ENCODE results near the gene DCAF17. TPM values are rescaled to one million over a fixed set of nuclear protein-coding genes. Genes with fewer than 3 reads are reported as not detected.
"Not testable (repeated sequence)": the region's sequence is repeated elsewhere in the genome, so short reads cannot be mapped to it uniquely, and the experiment has no call there.

DCAF17 gene
- total and polyA plus RNA-seq, 4 donors, result 2.5 to 10.4 (median 6.1) TPM

DNA sequence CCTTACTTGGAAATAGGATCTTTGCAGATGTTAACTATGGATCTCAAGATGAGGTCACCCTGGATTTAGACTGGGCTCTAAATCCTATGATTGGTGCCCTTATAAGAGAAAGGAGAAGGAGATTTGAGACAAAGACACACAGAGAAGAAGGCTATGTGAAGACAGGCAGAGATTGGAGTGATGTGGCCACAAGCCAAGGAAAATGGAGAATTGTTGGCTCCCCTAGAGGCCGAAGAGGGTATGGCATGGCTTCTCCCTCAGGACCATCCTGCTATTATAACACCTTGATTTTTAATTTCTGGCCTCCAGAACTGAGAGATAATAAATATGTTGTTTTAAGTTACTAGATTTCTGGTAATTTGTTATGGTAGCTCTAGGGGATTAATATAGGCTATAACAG lies 95.9 kb downstream of the DCAF17 start:
- no peak overlapping the region for H3K27ac ChIP-seq (ENCODE audit: low read depth in 1 of 2, low read length in 2 of 2)
- H3K9me3 ChIP-seq (ENCODE audit: control insufficient read depth in 4 of 4, low read length in 3 of 4), result no peaks in the 10 kb centered on the region
- peak; percentile 60 for DNase-seq (ENCODE audit: low spot score)
- H3K36me3 ChIP-seq (ENCODE audit: control insufficient read depth in 4 of 4, insufficient read depth in 3 of 4, low read depth in 1 of 4, low read length in 3 of 4), result no peaks in the 10 kb centered on the region
- H3K27me3 ChIP-seq (ENCODE audit: control insufficient read depth in 4 of 4, insufficient read depth in 4 of 4, low read length in 3 of 4), result no peaks in the 10 kb centered on the region
- H3K4me3 ChIP-seq (ENCODE audit: low read depth in 1 of 3, low read length in 3 of 3), result no peak overlapping the region
- H3K4me1 ChIP-seq (ENCODE audit: control insufficient read depth in 4 of 4, insufficient read depth in 4 of 4, low read length in 3 of 4), result no peaks in the 10 kb centered on the region
- no peak overlapping the region for H3K9ac ChIP-seq (ENCODE audit: low read depth in 1 of 2, low read length in 2 of 2)
- 94% methylated on average over 1 of the region's 1 CpG for WGBS
- TF ChIP-seq, protein P1, sequence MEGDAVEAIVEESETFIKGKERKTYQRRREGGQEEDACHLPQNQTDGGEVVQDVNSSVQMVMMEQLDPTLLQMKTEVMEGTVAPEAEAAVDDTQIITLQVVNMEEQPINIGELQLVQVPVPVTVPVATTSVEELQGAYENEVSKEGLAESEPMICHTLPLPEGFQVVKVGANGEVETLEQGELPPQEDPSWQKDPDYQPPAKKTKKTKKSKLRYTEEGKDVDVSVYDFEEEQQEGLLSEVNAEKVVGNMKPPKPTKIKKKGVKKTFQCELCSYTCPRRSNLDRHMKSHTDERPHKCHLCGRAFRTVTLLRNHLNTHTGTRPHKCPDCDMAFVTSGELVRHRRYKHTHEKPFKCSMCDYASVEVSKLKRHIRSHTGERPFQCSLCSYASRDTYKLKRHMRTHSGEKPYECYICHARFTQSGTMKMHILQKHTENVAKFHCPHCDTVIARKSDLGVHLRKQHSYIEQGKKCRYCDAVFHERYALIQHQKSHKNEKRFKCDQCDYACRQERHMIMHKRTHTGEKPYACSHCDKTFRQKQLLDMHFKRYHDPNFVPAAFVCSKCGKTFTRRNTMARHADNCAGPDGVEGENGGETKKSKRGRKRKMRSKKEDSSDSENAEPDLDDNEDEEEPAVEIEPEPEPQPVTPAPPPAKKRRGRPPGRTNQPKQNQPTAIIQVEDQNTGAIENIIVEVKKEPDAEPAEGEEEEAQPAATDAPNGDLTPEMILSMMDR (IDR thresholded peaks at IDR 0.05; ENCODE audit: low read depth, low read length, missing input control), result peak; percentile 36
- TF ChIP-seq JUND (IDR thresholded peaks at IDR 0.05), result no peak
- peak in 1 of 2 donors; percentile 17 for TF ChIP-seq RAD21 (IDR thresholded peaks at IDR 0.05)
- no peak for TF ChIP-seq GABPA (IDR thresholded peaks at IDR 0.05 in 1 of 2, conservative IDR thresholded peaks at IDR 0.05 in 1 of 2)

DNA sequence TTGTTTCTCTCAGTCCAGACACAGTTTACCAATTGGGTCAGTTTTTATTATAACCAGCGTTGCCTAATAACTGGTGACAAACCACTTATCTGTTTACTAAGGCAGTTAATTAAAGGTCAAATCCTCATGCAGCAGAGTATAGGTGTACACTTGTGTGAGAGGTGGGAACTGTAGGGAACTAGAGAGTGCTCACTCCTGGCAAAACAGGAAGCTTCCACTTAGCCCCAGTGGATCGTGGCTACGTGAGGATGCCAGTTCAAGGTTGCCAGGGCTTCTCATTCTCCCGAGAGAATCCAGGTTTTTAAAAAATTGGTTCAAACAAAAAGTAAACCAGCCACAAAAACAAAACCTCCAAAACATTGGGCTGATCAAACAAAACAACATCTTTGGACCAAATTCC lies 96.4 kb downstream of the DCAF17 start:
- H3K36me3 ChIP-seq (ENCODE audit: control insufficient read depth in 4 of 4, insufficient read depth in 3 of 4, low read depth in 1 of 4, low read length in 3 of 4), result no peaks in the 10 kb centered on the region
- no peak for DNase-seq (ENCODE audit: low spot score)
- no peak overlapping the region for H3K27ac ChIP-seq (ENCODE audit: low read depth in 1 of 2, low read length in 2 of 2)
- no peak overlapping the region for H3K9ac ChIP-seq (ENCODE audit: low read depth in 1 of 2, low read length in 2 of 2)
- no peaks in the 10 kb centered on the region for H3K27me3 ChIP-seq (ENCODE audit: control insufficient read depth in 4 of 4, insufficient read depth in 4 of 4, low read length in 3 of 4)
- no peaks in the 10 kb centered on the region for H3K9me3 ChIP-seq (ENCODE audit: control insufficient read depth in 4 of 4, low read length in 3 of 4)
- no peak overlapping the region for H3K4me3 ChIP-seq (ENCODE audit: low read depth in 1 of 3, low read length in 3 of 3)
- 72% methylated on average over 4 of the region's 4 CpGs for WGBS
- TF ChIP-seq, protein P2, sequence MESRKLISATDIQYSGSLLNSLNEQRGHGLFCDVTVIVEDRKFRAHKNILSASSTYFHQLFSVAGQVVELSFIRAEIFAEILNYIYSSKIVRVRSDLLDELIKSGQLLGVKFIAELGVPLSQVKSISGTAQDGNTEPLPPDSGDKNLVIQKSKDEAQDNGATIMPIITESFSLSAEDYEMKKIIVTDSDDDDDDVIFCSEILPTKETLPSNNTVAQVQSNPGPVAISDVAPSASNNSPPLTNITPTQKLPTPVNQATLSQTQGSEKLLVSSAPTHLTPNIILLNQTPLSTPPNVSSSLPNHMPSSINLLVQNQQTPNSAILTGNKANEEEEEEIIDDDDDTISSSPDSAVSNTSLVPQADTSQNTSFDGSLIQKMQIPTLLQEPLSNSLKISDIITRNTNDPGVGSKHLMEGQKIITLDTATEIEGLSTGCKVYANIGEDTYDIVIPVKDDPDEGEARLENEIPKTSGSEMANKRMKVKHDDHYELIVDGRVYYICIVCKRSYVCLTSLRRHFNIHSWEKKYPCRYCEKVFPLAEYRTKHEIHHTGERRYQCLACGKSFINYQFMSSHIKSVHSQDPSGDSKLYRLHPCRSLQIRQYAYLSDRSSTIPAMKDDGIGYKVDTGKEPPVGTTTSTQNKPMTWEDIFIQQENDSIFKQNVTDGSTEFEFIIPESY (IDR thresholded peaks at IDR 0.05), result no peak
- TF ChIP-seq RXRA (IDR thresholded peaks at IDR 0.05), result no peak
- no peak for TF ChIP-seq NR2F2 (IDR thresholded peaks at IDR 0.05)
- TF ChIP-seq TAF1 (conservative IDR thresholded peaks at IDR 0.05), result no peak
- no peaks in the 10 kb centered on the region for H3K4me1 ChIP-seq (ENCODE audit: control insufficient read depth in 4 of 4, insufficient read depth in 4 of 4, low read length in 3 of 4)

DNA sequence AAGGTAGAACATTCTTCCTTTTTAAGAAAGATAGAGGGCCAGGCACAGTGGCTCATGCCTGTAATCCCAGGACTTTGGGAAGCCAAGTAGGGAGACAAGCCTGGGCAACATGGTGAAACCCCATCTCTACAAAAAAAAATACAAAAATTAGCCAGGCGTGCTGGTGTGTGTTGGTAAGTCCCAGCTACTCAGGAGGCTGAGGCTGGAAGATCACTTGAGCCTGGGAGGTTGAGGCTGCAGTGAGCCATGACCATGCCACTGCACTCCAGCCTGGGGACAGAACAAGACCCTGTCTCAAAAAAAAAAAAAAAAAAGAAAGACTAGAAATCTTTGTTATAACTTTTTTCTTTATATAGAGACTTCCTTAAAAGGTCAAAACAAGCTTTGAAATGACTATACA lies 96.8 kb downstream of the DCAF17 start:
- not testable (repeated sequence) for H3K27me3 ChIP-seq (ENCODE audit: control insufficient read depth in 4 of 4, insufficient read depth in 4 of 4, low read length in 3 of 4); H3K36me3 ChIP-seq (ENCODE audit: control insufficient read depth in 4 of 4, insufficient read depth in 3 of 4, low read depth in 1 of 4, low read length in 3 of 4); DNase-seq (ENCODE audit: low spot score); H3K9me3 ChIP-seq (ENCODE audit: control insufficient read depth in 4 of 4, low read length in 3 of 4); H3K4me3 ChIP-seq (ENCODE audit: low read depth in 1 of 3, low read length in 3 of 3); H3K4me1 ChIP-seq (ENCODE audit: control insufficient read depth in 4 of 4, insufficient read depth in 4 of 4, low read length in 3 of 4); H3K9ac ChIP-seq (ENCODE audit: low read depth in 1 of 2, low read length in 2 of 2); H3K27ac ChIP-seq (ENCODE audit: low read depth in 1 of 2, low read length in 2 of 2)
- 98% methylated on average over 1 of the region's 1 CpG for WGBS

DNA sequence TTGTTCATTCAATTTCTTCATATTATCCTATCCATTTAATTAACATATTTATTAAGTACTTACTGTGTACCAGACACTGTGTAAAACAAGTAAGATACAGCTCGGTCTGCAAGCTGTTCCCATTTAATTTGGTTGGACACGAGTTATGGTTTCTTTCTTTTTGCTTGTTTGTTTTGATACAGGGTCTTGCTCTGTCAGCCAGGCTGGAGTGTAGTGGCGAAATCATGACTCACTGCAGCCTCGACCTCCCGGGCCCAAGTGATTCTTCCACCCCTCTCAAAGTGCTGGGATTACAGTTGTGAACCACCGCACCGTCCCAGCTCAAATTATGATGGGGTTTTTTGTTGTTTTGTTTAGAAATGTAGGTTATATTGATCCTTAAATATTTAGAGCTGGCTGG lies 97.3 kb downstream of the DCAF17 start:
- no peaks in the 10 kb centered on the region for H3K36me3 ChIP-seq (ENCODE audit: control insufficient read depth in 4 of 4, insufficient read depth in 3 of 4, low read depth in 1 of 4, low read length in 3 of 4)
- no peak for DNase-seq (ENCODE audit: low spot score)
- WGBS, result 71% methylated on average over 7 of the region's 7 CpGs
- H3K9me3 ChIP-seq (ENCODE audit: control insufficient read depth in 4 of 4, low read length in 3 of 4), result no peaks in the 10 kb centered on the region
- TF ChIP-seq, protein P3, sequence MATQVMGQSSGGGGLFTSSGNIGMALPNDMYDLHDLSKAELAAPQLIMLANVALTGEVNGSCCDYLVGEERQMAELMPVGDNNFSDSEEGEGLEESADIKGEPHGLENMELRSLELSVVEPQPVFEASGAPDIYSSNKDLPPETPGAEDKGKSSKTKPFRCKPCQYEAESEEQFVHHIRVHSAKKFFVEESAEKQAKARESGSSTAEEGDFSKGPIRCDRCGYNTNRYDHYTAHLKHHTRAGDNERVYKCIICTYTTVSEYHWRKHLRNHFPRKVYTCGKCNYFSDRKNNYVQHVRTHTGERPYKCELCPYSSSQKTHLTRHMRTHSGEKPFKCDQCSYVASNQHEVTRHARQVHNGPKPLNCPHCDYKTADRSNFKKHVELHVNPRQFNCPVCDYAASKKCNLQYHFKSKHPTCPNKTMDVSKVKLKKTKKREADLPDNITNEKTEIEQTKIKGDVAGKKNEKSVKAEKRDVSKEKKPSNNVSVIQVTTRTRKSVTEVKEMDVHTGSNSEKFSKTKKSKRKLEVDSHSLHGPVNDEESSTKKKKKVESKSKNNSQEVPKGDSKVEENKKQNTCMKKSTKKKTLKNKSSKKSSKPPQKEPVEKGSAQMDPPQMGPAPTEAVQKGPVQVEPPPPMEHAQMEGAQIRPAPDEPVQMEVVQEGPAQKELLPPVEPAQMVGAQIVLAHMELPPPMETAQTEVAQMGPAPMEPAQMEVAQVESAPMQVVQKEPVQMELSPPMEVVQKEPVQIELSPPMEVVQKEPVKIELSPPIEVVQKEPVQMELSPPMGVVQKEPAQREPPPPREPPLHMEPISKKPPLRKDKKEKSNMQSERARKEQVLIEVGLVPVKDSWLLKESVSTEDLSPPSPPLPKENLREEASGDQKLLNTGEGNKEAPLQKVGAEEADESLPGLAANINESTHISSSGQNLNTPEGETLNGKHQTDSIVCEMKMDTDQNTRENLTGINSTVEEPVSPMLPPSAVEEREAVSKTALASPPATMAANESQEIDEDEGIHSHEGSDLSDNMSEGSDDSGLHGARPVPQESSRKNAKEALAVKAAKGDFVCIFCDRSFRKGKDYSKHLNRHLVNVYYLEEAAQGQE (IDR thresholded peaks at IDR 0.05), result no peak
- TF ChIP-seq TAF1 (conservative IDR thresholded peaks at IDR 0.05) (no peak), RXRA (IDR thresholded peaks at IDR 0.05) (no peak), NR2F2 (IDR thresholded peaks at IDR 0.05) (no peak)
- H3K4me1 ChIP-seq (ENCODE audit: control insufficient read depth in 4 of 4, insufficient read depth in 4 of 4, low read length in 3 of 4), result no peaks in the 10 kb centered on the region
- no peak overlapping the region for H3K27ac ChIP-seq (ENCODE audit: low read depth in 1 of 2, low read length in 2 of 2)
- no peaks in the 10 kb centered on the region for H3K27me3 ChIP-seq (ENCODE audit: control insufficient read depth in 4 of 4, insufficient read depth in 4 of 4, low read length in 3 of 4)
- H3K4me3 ChIP-seq (ENCODE audit: low read depth in 1 of 3, low read length in 3 of 3), result no peak overlapping the region
- H3K9ac ChIP-seq (ENCODE audit: low read depth in 1 of 2, low read length in 2 of 2), result no peak overlapping the region

Data from liver (tissue), 9 donors.